GM23338 (cell line): Measurements from ENCODE around the gene FCRL6. TPM values are rescaled to one million over a fixed set of nuclear protein-coding genes. Genes with fewer than 3 reads are reported as not detected.
A peak's percentile ranks its signal among the peaks of the same experiment; 100 is the strongest.

Experiments used
- ATAC-seq: fragments of 200-7000 bp; cut with Tn5 transposase; 3 replicates; pipeline ENCODE4 v1.9.1; 2020
- DNase-seq: peaks from one replicate; pipeline ENCODE4 v3.0.0-alpha.2; 2015; ENCODE audit warnings: low spot score
- H2AFZ ChIP-seq: fragments of 200-600 bp; sonication (generic); 2 replicates; pipeline ENCODE4 v1.8.0; 2016; ENCODE audit warnings: antibody characterized with exemption, mild to moderate bottlenecking, moderate library complexity
- H3F3A ChIP-seq: fragments of 200-600 bp; sonication (generic); replicated peaks from 2 replicates; pipeline ENCODE4 v1.8.0; 2017; ENCODE audit warnings: antibody characterized with exemption, mixed run types, low read depth
- H3K27ac ChIP-seq: fragments of 200-600 bp; sonication (generic); 2 replicates; pipeline ENCODE4 v1.6.1; 2016; ENCODE audit warnings: low read depth
- H3K27me3 ChIP-seq: fragments of 200-600 bp; sonication (generic); 2 replicates; pipeline ENCODE4 v1.8.0; 2016; ENCODE audit warnings: mild to moderate bottlenecking, mixed run types, moderate library complexity; ENCODE audit not compliant: insufficient read depth
- H3K36me3 ChIP-seq: fragments of 200-600 bp; sonication (generic); 2 replicates; pipeline ENCODE4 v1.8.0; 2016; ENCODE audit warnings: mild to moderate bottlenecking; ENCODE audit not compliant: insufficient read depth
- H3K4me1 ChIP-seq: fragments of 200-600 bp; sonication (generic); 2 replicates; pipeline ENCODE4 v1.8.0; 2016; ENCODE audit warnings: mild to moderate bottlenecking, moderate library complexity; ENCODE audit not compliant: insufficient read depth
- H3K4me2 ChIP-seq: fragments of 200-600 bp; sonication (generic); 2 replicates; pipeline ENCODE4 v1.7.1; 2017; ENCODE audit warnings: mixed run types
- H3K4me3 ChIP-seq: fragments of 200-600 bp; sonication (generic); 2 replicates; pipeline ENCODE4 v1.6.1; 2016; ENCODE audit warnings: mixed run types
- H3K79me2 ChIP-seq: fragments of 200-600 bp; sonication (generic); replicated peaks from 2 replicates; pipeline ENCODE4 v1.8.0; 2017; ENCODE audit warnings: mild to moderate bottlenecking; ENCODE audit not compliant: insufficient read depth
- H3K9me2 ChIP-seq: fragments of 200-600 bp; sonication (generic); 2 replicates; pipeline ENCODE4 v1.8.0; 2017; ENCODE audit not compliant: insufficient read depth
- H4K20me1 ChIP-seq: fragments of 200-600 bp; sonication (generic); replicated peaks from 2 replicates; pipeline ENCODE4 v1.8.0; 2017; ENCODE audit warnings: mild to moderate bottlenecking; ENCODE audit not compliant: insufficient read depth
- H3K27ac Mint-ChIP-seq: 2 replicates; pipeline ENCODE4 v1.8.0; 2020; ENCODE audit warnings: inconsistent platforms, mild to moderate bottlenecking, moderate library complexity, mixed read lengths
- H3K27me3 Mint-ChIP-seq: 3 replicates; pipeline ENCODE4 v1.8.0; 2022; ENCODE audit warnings: low read depth, mild to moderate bottlenecking, moderate library complexity, mixed read lengths, inconsistent platforms; ENCODE audit not compliant: insufficient read depth, poor library complexity
- H3K36me3 Mint-ChIP-seq: 3 replicates; pipeline ENCODE4 v1.8.0; 2021; ENCODE audit warnings: low read depth, mild to moderate bottlenecking, inconsistent platforms, moderate library complexity, mixed read lengths
- H3K4me1 Mint-ChIP-seq: 3 replicates; pipeline ENCODE4 v1.8.0; 2020; ENCODE audit warnings: mild to moderate bottlenecking, inconsistent platforms, mixed read lengths
- H3K4me3 Mint-ChIP-seq: 3 replicates; pipeline ENCODE4 v1.8.0; 2021; ENCODE audit warnings: moderate library complexity, mild to moderate bottlenecking, inconsistent platforms, mixed read lengths
- H3K9me3 Mint-ChIP-seq: 3 replicates; pipeline ENCODE4 v1.8.0; 2020; ENCODE audit warnings: moderate library complexity, mild to moderate bottlenecking, inconsistent platforms, mixed read lengths
- CREB1 ChIP-seq: fragments of 250-450 bp; sonication (Bioruptor Pico); IDR thresholded peaks from 2 replicates; pipeline ENCODE4 v1.5.0; 2020; ENCODE audit warnings: low read depth, mild to moderate bottlenecking, moderate library complexity
- CTCF ChIP-seq, 2 experiments: fragments of 200-600 bp in 1 of 2; sonication (generic) in 1 of 2; conservative IDR thresholded peaks; 2 replicates each; pipeline versions ENCODE4 v1.5.1 to v1.6.1; 2016 to 2017; ENCODE audit warnings: antibody characterized with exemption in 2 of 2, low read depth in 2 of 2, mild to moderate bottlenecking in 2 of 2, moderate library complexity in 1 of 2
- EZH2 ChIP-seq: fragments of 200-600 bp; sonication (generic); IDR thresholded peaks from one replicate; pipeline ENCODE4 v1.8.0; 2017; ENCODE audit warnings: antibody characterized with exemption, mild to moderate bottlenecking, low read depth; ENCODE audit not compliant: unreplicated experiment
- EZH2phosphoT487 ChIP-seq: fragments of 200-600 bp; sonication (generic); IDR thresholded peaks from one replicate; pipeline ENCODE4 v1.8.1; 2018; ENCODE audit warnings: antibody characterized with exemption; ENCODE audit not compliant: unreplicated experiment
- JUNB ChIP-seq: IDR thresholded peaks from one replicate; pipeline ENCODE4 v1.6.1; 2016; ENCODE audit warnings: antibody characterized with exemption; ENCODE audit not compliant: unreplicated experiment
- NANOG ChIP-seq: IDR thresholded peaks from 2 replicates; pipeline ENCODE4 v1.6.1; 2016; ENCODE audit warnings: antibody characterized with exemption, borderline replicate concordance
- POLR2AphosphoS5 ChIP-seq: IDR thresholded peaks from 2 replicates; pipeline ENCODE4 v1.6.1; 2016; ENCODE audit warnings: antibody characterized with exemption, low read depth
- REST ChIP-seq: IDR thresholded peaks from one replicate; pipeline ENCODE4 v1.6.1; 2018; ENCODE audit warnings: antibody characterized with exemption; ENCODE audit not compliant: unreplicated experiment
- STAT1 ChIP-seq: IDR thresholded peaks from one replicate; pipeline ENCODE4 v1.6.1; 2016; ENCODE audit warnings: antibody characterized with exemption; ENCODE audit not compliant: unreplicated experiment
- ZNF114 ChIP-seq: fragments of 250-450 bp; sonication (Bioruptor Pico); IDR thresholded peaks from 2 replicates; pipeline ENCODE4 v1.5.0; 2020; ENCODE audit warnings: mild to moderate bottlenecking, moderate library complexity
- ZNF462 ChIP-seq: fragments of 250-450 bp; sonication (Bioruptor Pico); IDR thresholded peaks from 2 replicates; pipeline ENCODE4 v1.5.0; 2020; ENCODE audit warnings: mild to moderate bottlenecking, moderate library complexity
- polyA plus RNA-seq: library from polyadenylated mRNA; unstranded; fragments of >200 nt; fragmentation: Nextera tagmentation; extraction: Ambion mirVana; gene quantifications from 2 replicates; pipeline ENCODE4 v1.2.1, GENCODE V29; 2016
- total RNA-seq: library from RNA; depleted of rRNA; stranded (reverse); fragments of >200 nt; shearing (Covaris generic); gene quantifications from 2 replicates; pipeline ENCODE4 v1.2.3, GENCODE V29; 2014

FCRL6 gene
- total and polyA plus RNA-seq, 2 experiments from 2014 or later: not detected

GRCh38 chr1:159778266-159778665, 23.9 kb upstream of the FCRL6 start:
- Histone ChIP-seq H3K4me1 (peaks cover 4% of the 10 kb centered on the region), H3K27me3 (no peaks in the 10 kb centered on the region), H2AFZ (no peak overlapping the region), H4K20me1 (no peaks in the 10 kb centered on the region), H3K27ac (no peak overlapping the region), H3K4me2 (no peak overlapping the region), H3K36me3 (no peaks in the 10 kb centered on the region), H3K4me3 (no peak overlapping the region), H3K9me2 (peaks cover 12% of the 10 kb centered on the region), H3F3A (no peaks in the 10 kb centered on the region), H3K79me2 (0 out of 2 replicates have a peak, but pooled peaks cover 6% of the 10 kb centered on the region)
- DNase-seq: no peak
- ATAC-seq: no peak
- Mint-ChIP-seq H3K4me1 (peaks cover 7% of the 10 kb centered on the region), H3K36me3 (peaks cover 19% of the 10 kb centered on the region), H3K27me3 (peaks cover 6% of the 10 kb centered on the region), H3K9me3 (peaks cover 12% of the 10 kb centered on the region; the same call in 2 of the 3 replicates), H3K27ac (no peak overlapping the region), H3K4me3 (no peak overlapping the region)
- no peak for TF ChIP-seq POLR2AphosphoS5
- TF ChIP-seq CTCF (conservative IDR thresholded peaks at IDR 0.05; ENCODE audit: low read depth in 2 of 2): no peak
- no peak for TF ChIP-seq REST
- no peak for TF ChIP-seq ZNF114 (CRISPR knock-in tag)

- Histone ChIP-seq H3F3A (no peaks in the 10 kb centered on the region), H3K27me3 (no peaks in the 10 kb centered on the region), H3K79me2 (0 out of 2 replicates have a peak, but pooled peaks cover 6% of the 10 kb centered on the region), H3K27ac (no peak overlapping the region), H4K20me1 (no peaks in the 10 kb centered on the region), H3K4me2 (no peak overlapping the region), H3K4me3 (no peak overlapping the region), H3K36me3 (no peaks in the 10 kb centered on the region), H3K9me2 (peaks cover 15% of the 10 kb centered on the region), H3K4me1 (peaks cover 16% of the 10 kb centered on the region), H2AFZ (peak overlapping the region; percentile 56; the same call in 1 of the 2 replicates)
- DNase-seq (no peak), ATAC-seq (no peak)
- H3K27me3 Mint-ChIP-seq: peaks cover 9% of the 10 kb centered on the region
- H3K27ac Mint-ChIP-seq: no peak overlapping the region
- peaks cover 23% of the 10 kb centered on the region for H3K36me3 Mint-ChIP-seq
- H3K9me3 Mint-ChIP-seq: peaks cover 12% of the 10 kb centered on the region; the same call in 2 of the 3 replicates
- no peak overlapping the region for H3K4me3 Mint-ChIP-seq
- H3K4me1 Mint-ChIP-seq: peaks cover 19% of the 10 kb centered on the region
- TF ChIP-seq EZH2: no peak
- TF ChIP-seq ZNF462: no peak
- no peak for TF ChIP-seq NANOG
- TF ChIP-seq STAT1: no peak
- no peak for TF ChIP-seq JUNB
- no peak for TF ChIP-seq POLR2AphosphoS5
- no peak for TF ChIP-seq EZH2phosphoT487
- TF ChIP-seq CREB1: no peak
Measured at GRCh38 chr1:159779403-159779851, 22.7 kb upstream of the FCRL6 start.
